HL-60/S4 treated with phorbol 12-myristate 13-acetate at 8.2 ng/mL for 4 days and 3 days (cell line): Measurements from ENCODE around the gene ZNF264.
"Not testable (repeated sequence)": the region's sequence is repeated elsewhere in the genome, so short reads cannot be mapped to it uniquely, and the experiment has no call there.

Source experiments
- in situ Hi-C: fragments of 300-500 bp; cut with MboI; formaldehyde crosslinking; loops from 2 replicates; pipeline ENCODE4 v1.15.0; 2022; ENCODE audit warnings: low sequenced_read_pairs

Gene ZNF264

DNA sequence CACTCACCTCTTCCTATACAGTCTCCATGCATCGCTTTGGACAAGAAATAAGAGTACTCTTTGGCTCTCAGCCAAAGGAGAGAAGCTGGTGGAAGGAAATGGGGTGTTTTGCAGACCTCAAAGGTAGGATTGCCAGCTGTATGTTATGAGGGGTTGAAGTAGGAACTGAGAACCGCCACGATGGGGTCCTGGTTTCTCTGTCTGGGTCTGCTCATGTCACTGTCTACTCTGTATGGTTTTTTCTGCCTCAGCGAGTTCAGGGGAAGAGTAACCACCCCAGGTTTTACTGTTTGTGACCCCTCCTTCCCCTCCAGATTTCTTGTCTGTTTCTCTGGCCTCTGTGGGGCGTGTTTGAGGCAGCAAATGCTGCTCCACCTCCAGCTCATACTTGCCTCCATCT is 53.2 kb downstream of the ZNF264 start:
- in situ Hi-C loops, result no loop called here

DNA sequence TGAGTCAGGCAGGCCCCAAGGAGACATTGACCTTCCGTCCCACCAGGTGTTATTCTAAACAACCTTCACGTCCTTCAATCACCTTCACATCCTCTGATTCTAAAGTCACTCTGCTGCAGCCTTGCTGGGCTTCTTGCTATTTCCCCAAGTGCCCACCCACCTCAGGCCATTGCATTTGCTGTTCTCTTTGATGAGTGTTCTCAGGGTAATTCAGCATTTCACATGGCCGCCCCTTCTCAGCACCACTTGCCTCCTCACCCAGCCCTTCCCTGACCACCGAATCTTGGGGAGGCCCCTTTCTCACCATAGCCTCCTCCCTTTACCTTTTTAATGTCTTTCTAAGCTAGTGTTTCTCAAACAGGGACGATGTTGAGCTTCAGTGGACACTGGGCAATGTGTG is 53.8 kb downstream of the ZNF264 start:
- in situ Hi-C loops, result no loop called here

DNA sequence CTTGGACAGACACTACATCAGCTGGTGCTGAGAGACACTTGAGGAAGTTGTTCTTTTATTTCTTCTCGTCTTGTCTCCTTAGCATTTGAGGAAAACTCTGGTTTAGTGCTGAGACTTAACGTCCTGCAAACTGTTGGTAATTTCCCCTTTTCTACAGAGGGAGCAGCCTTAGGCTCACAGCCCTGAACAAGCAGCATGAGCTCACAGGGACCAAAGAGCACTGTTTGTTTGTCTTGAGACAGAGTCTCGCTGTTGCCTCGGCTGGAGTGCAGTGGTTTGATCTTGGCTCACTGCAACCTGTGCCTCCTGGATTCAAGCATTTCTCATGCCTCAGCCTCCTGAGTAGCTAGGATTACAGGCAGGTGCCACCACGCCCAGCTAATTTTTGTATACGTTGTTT is 54.7 kb downstream of the ZNF264 start:
- in situ Hi-C loops, result no loop called here

DNA sequence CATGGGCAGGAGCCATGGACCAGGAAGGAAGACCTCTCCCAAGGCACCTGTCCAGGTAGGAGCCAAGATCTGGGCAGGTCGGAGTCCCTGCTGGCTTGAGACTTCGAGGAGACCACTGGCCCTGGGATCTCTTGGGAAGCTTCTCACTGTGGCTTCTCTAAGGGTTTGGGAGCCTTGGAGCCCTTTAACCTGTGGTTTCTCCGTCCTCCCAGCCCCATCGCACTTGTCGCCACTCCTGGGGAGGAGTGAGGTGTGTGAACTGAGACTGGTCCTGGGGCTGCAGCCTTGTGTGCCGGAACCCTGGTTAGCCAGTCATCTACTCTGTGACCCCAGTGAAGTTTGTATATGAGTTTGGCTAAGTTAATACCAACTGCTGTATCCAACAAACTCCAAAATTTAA is 57.3 kb downstream of the ZNF264 start:
- in situ Hi-C loops, result no loop called here

DNA sequence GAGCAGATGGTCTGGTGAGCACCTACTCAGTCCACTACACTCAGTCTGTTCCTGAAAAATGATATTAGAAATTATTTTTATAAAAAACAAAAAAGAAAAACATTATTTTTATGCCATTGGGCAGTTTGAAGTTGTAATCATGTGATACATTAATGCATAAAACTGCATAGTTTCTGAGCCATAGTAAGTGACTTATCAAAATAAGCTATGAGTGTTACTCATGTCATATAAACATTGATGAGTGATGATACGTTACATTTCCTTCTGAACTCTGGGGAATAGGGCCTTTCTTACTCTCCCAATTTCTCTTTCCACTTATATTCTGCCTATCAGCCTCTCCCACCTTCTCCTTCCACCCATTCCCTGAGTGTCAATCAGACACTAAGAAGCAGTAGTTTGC is 58.0 kb downstream of the ZNF264 start:
- in situ Hi-C loops, result no loop called here

DNA sequence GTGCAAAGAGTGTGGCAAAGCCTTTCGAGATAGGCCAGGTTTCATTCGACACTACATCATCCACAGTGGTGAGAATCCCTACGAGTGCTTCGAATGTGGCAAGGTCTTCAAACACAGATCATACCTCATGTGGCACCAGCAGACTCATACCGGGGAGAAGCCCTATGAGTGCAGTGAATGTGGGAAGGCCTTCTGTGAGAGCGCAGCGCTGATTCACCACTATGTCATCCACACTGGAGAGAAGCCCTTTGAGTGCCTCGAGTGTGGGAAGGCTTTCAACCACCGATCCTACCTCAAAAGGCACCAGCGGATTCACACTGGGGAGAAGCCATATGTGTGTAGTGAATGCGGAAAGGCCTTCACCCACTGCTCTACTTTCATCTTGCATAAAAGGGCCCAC is 62.5 kb downstream of the ZNF264 start:
- in situ Hi-C loops, result not testable (repeated sequence)

DNA sequence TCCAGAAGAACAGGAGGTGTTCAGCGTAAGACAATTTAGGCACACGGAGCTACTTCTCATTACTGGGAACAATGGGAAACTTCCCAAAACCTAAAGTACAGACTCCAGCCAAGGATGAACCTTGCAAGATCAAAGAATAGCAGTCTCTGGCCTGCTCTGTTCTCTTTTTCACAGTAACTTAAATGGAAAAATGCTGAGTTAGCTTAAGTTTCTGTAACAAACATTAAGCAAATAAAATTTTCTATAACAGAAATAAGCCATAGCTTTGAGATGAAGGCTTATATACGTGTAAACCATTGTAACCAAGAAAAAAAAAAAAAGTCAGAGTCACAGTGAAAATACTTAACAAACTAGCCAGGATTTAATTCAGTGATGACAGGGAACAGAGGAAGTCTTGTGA is 70.7 kb downstream of the ZNF264 start:
- in situ Hi-C loops, result no loop called here

DNA sequence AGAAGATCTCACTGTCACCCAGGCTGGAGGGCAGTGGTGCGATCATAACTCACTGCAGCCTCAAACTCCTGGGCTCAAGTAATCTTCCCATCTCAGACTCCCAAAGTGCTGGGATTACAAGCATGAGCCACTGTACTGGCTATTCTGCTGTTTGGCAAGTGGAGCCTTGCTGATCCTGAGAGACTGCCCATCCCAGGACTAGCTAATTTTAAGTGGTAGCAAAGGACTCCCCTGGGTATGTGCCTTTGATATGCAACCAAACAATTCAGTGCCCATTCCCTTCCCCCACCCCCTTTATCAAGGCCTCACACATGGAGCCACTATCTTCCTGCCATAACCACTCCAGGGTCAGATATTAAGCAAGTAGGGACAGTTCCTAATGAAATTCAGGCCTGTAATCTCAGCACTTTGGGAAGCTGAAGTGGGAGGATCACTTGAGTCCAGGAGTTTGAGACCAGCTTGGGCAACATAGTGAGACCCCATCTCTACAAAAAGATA is 72.0 kb downstream of the ZNF264 start:
- in situ Hi-C loops, result no loop called here

DNA sequence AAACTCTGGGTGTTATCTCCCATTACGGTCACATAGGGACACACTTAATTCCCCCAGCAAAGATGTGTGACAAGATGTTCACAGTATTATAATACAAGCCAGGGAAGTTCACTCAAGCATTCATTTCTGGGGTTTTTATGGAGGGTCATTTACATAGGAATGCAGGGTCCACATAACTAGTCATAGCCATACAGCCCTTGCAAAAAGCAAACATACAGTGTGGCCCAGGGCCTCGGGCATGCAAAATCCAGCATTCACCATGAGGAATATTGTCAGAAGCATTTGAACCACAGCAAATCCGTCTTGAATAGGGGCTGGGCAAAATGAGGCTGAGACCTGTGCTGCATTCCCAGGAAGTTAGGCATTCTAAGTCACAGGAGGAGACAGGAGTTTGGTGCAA is 76.0 kb downstream of the ZNF264 start:
- in situ Hi-C loops, result no loop called here

DNA sequence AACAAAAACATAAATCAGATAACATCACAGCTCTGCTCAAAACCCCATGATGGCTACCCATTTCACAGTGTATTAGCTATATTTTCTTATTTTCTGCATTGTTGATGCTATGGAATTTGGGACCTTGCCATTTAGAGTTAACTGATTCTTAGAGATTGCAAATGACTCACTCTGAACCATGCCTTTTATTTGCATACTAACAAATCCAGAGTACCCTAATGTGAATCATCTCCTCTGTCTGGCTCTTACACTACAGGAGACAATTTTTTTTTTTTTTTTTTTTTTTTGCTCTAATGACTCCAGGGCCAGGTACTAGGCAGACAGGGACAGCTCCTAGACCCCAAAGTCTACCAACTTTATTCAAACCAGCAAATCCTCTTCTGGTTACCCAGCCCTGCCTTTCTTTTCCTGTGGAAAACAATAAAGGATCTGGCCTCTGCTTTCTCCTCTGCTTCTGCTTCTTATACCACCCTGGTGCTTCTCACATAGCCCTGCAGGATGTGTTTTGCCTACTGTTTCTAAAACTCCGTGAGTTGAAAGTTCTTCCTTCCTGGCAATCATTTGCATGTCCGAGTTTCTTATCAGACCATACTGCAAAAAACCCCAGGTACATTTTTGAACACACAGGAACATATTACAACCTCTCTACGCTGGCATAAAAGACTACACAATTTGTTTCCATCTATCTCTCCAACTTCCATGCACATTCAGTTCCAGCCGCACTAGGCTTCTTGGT is 78.4 kb downstream of the ZNF264 start:
- in situ Hi-C loops, result no loop called here

DNA sequence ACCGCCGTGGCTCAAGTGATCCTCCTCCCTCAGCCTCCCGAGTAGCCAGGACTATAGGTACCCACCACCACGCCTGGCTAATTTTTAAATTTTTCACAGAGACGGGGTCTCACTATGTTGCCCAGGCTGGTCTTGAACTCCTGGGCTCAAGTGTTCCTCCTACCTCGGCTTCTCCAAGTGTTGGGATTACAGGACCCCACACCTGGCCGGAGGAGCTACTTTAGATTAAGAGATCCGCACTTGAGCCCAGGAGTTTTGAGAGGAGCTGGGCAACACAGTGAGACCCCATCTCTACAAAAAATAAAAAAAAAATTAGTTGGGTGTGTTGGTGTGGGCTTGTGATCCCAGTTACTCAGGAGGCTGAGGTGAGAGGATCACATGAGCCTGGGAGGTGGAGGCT is 80.0 kb downstream of the ZNF264 start:
- in situ Hi-C loops, result no loop called here
